ENCODE measurements around the gene DDIAS. TPM values are rescaled to one million over a fixed set of nuclear protein-coding genes. Genes with fewer than 3 reads are reported as not detected.
"Not testable (repeated sequence)": the region's sequence is repeated elsewhere in the genome, so short reads cannot be mapped to it uniquely, and the experiment has no call there.

Gene DDIAS
- total and polyA plus RNA-seq, 9 of the 15 experiments (the other 6 are each of a cell fraction or from before 2014, with no cell fraction given): 9.4 to 27.2 (median 23.3) TPM

- no peak for TF ChIP-seq ZBTB2 (IDR thresholded peaks at IDR 0.05)
- TF ChIP-seq MLLT1 (IDR thresholded peaks at IDR 0.05): no peak
- TF ChIP-seq KLF16 (IDR thresholded peaks at IDR 0.05): no peak
Measured at GRCh38 chr11:82944198-82944597, 42.7 kb downstream of the DDIAS start (continued).

GRCh38 chr11:82945041-82945440 lies 43.5 kb downstream of the DDIAS start:
- H3K9me3 ChIP-seq (replicated peaks; ENCODE audit: control insufficient read depth, insufficient read depth, low read depth, low read length); H3K4me2 ChIP-seq (ENCODE audit: insufficient read depth, low read length); CTCF ChIA-PET (ENCODE audit: low intra/inter-chr PET ratio); H3K4me1 ChIP-seq (replicated peaks in 1 of 2; ENCODE audit: control insufficient read depth in 2 of 2, insufficient read depth in 2 of 2, low read length in 2 of 2); FAIRE-seq; BruUV-seq (replicated peaks); H3K79me2 ChIP-seq (ENCODE audit: control insufficient read depth, insufficient read depth, low read length); H2AFZ ChIP-seq (ENCODE audit: low read depth, low read length); H3K9ac ChIP-seq (ENCODE audit: insufficient read depth in 1 of 2, low read depth in 2 of 2, low read length in 2 of 2); ATAC-seq; H3K9me1 ChIP-seq (ENCODE audit: control insufficient read depth, insufficient read depth, low read length); intact Hi-C loops (cut with micrococcal nuclease); DNase-seq (ENCODE audit: extremely low read depth in 1 of 4, low spot score in 3 of 4); H3K36me3 ChIP-seq (ENCODE audit: control insufficient read depth, insufficient read depth, low read length); H3K4me3 ChIP-seq; in situ Hi-C loops (cut with MboI); H3K27me3 ChIP-seq (ENCODE audit: control insufficient read depth in 2 of 2, insufficient read depth in 2 of 2, low read length in 2 of 2); H3K27ac ChIP-seq (ENCODE audit: extremely low read depth, low read depth, low read length); H4K20me1 ChIP-seq (replicated peaks; ENCODE audit: control insufficient read depth, insufficient read depth, low read length): not testable (repeated sequence)
- WGBS (ENCODE audit: insufficient coverage, low coverage, missing lambda C conversion rate): 0% methylated on average over 1 of the region's 1 CpG
- POLR2A ChIA-PET: interaction anchor here (1.0 kb wide), 1 partner anchor 16 kb away, joined by 3 read pairs; no protein-coding TSS in a partner anchor
